Spleen (tissue), 7 donors: ENCODE measurements around the gene HEATR9.

Source experiments
- CTCF ChIP-seq, 11 experiments: fragments of 200-600 bp in 7 of 11; fragments of 450-650 bp in 4 of 11; sonication (generic) in 4 of 11; IDR thresholded peaks in 8 of 11; conservative IDR thresholded peaks in 3 of 11; 1 replicate in 7 of 11; 2 replicates in 4 of 11; pipeline versions ENCODE4 v1.4.0 to v1.8.0; 2016 to 2021; ENCODE audit warnings: antibody characterized with exemption in 11 of 11, inconsistent platforms in 4 of 11, mild to moderate bottlenecking in 1 of 11
- POLR2A ChIP-seq, 3 donors: fragments of 450-650 bp; IDR thresholded peaks; one replicate each; pipeline ENCODE4 v1.5.1; 2017; ENCODE audit warnings: antibody characterized with exemption in 3 of 3, mild to moderate bottlenecking in 1 of 3
- POLR2AphosphoS5 ChIP-seq, 3 donors: sonication (generic); formaldehyde crosslinking; IDR thresholded peaks; one replicate each; pipeline ENCODE4 v1.5.1; 2017; ENCODE audit warnings: antibody characterized with exemption in 3 of 3
- donor health status: DM: no; HTN: no; CAD: no; lungs with moderate emphysema.
- donor health status: DM: no; HTN: no; CAD: no.
- donor health status: DM: no; HTN: no; CAD: no.

DNA sequence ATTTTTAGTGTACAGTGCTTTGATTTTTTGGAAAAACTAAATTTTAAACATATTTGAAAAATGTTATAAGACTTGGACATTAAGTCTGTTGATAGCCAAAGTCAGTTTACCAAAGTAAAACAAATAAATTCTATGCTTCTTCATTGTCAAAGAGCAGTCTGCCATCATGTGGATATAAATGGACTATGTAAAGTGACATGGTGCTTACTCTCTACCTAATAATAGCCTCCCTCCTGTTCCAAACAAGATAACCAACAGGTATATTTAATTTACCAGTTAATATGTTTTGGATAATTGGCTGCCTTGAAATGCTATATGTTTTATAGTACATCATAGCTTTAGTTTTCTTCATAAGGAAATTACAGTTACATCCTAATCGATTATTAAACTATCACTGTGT lies 43.5 kb downstream of the HEATR9 start:
- TF ChIP-seq POLR2AphosphoS5 (IDR thresholded peaks at IDR 0.05) = no peak
- no peak for TF ChIP-seq CTCF (IDR thresholded peaks at IDR 0.05 in 8 of 11, conservative IDR thresholded peaks at IDR 0.05 in 3 of 11)
- TF ChIP-seq POLR2A (IDR thresholded peaks at IDR 0.05) = no peak
